Activated B cell treated with CpG ODN at 0.5 μM for 24 hours (primary cell): ENCODE data around the gene RAB26. TPM values are rescaled to one million over a fixed set of nuclear protein-coding genes. Genes with fewer than 3 reads are reported as not detected.
"Not testable (repeated sequence)": the region's sequence is repeated elsewhere in the genome, so short reads cannot be mapped to it uniquely, and the experiment has no call there.

Experiments used
- ATAC-seq: fragments of 200-7000 bp; cut with Tn5 transposase; one replicate; pipeline ENCODE4 v1.10.0; 2021; ENCODE audit warnings: low read depth, mild to moderate bottlenecking, moderate library complexity
- CTCF ChIA-PET: fragments of 350-600 bp; sonication (Branson Sonifier 250); formaldehyde crosslinking; loops from one replicate; lab custom pipeline; 2021; ENCODE audit warnings: antibody characterized with exemption; lab: Charles Lee
- POLR2A ChIA-PET: fragments of 350-600 bp; sonication (Branson Sonifier 250); formaldehyde crosslinking; loops from one replicate; lab custom pipeline; 2021; ENCODE audit warnings: antibody characterized with exemption; lab: Charles Lee
- DNase-seq: peaks from one replicate; pipeline ENCODE4 v3.0.0; 2022
- H3K27ac Mint-ChIP-seq: one replicate; pipeline ENCODE4 v1.8.0; 2020; ENCODE audit warnings: mixed read lengths
- H3K27me3 Mint-ChIP-seq: one replicate; pipeline ENCODE4 v1.8.0; 2021; ENCODE audit warnings: mixed read lengths
- H3K36me3 Mint-ChIP-seq: one replicate; pipeline ENCODE4 v1.8.0; 2021; ENCODE audit warnings: low read depth, mixed read lengths
- H3K4me1 Mint-ChIP-seq: one replicate; pipeline ENCODE4 v1.8.0; 2021; ENCODE audit warnings: mixed read lengths
- H3K4me3 Mint-ChIP-seq: one replicate; pipeline ENCODE4 v1.8.0; 2020; ENCODE audit warnings: mild to moderate bottlenecking, mixed read lengths
- H3K9me3 Mint-ChIP-seq: one replicate; pipeline ENCODE4 v1.8.0; 2020; ENCODE audit warnings: mixed read lengths
- intact Hi-C: fragments of 100-400 bp; cut with micrococcal nuclease; formaldehyde crosslinking; loops from one replicate; pipeline ENCODE4 v1.15.1; 2024
- total RNA-seq: library from RNA; stranded (reverse); gene quantifications from 2 replicates; pipeline ENCODE4 v1.2.3, GENCODE V29; 2022

The RAB26 gene
- total RNA-seq, 1 donor from 2014 or later: not detected

- H3K4me1 Mint-ChIP-seq, ATAC-seq, DNase-seq, intact Hi-C loops, CTCF ChIA-PET, H3K27ac Mint-ChIP-seq, H3K9me3 Mint-ChIP-seq, POLR2A ChIA-PET, H3K4me3 Mint-ChIP-seq, H3K27me3 Mint-ChIP-seq: not testable (repeated sequence)
- H3K36me3 Mint-ChIP-seq: peaks cover 24% of the 10 kb centered on the region
Measured at GRCh38 chr16:2109271-2109580, 39.2 kb upstream of the RAB26 start.

DNA sequence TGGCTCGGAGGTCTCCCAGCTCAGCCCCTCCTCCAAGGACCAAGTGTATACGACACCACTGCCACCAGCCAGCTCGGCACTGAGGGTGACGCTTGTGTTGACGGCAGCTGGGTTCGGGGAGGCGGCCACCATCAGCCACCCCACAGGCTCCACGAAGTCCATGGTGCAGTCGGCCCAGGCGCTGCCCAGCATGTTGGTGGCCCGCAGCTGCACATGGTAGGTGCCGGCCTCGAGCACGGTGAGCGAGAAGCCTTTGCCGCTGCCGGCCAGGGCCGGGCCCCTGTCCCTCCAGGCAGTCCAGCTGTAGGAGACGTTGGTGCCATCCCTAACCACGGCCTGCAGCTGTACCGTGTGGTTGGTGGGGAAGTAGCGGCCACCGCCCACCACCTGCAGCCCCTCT, 38.6 kb upstream of the RAB26 start:
- H3K4me3 Mint-ChIP-seq, DNase-seq, H3K9me3 Mint-ChIP-seq, H3K27ac Mint-ChIP-seq, POLR2A ChIA-PET, intact Hi-C loops, H3K4me1 Mint-ChIP-seq, H3K27me3 Mint-ChIP-seq, ATAC-seq, CTCF ChIA-PET: not testable (repeated sequence)
- H3K36me3 Mint-ChIP-seq: peaks cover 25% of the 10 kb centered on the region

DNA sequence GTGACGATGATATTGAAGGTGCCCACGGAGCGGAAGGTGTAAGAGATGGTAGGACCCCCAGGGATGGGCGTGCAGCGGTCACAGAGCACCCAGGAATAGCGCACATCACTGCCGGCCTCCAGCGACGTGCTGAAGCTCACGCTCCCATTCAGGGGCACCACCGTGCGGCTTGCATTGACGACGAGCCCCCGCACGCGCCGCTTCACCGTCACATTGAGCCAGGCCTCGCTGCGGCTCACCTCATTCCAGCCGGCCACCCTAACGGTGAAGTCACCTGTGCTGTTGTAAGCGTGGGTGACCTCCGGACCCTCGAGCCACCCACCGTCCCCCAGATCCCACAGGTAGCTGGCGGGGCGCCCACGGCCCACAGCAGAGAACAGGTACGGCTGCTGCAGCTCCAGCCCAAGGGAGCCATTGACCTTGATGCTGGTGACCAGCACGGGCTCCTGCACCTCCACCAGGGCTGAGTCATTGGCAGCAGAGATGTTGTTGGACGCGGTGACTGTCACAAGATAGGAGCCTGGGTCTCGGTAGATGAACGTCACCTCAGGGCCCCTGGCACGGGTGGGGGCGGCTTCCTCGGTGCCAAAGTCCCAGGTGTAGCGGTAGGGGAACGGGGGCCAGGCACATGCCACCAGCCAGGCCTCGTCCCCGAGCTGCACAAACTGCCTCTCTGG, 38.0 kb upstream of the RAB26 start:
- ATAC-seq, DNase-seq, CTCF ChIA-PET, intact Hi-C loops, H3K27ac Mint-ChIP-seq, H3K9me3 Mint-ChIP-seq, H3K4me3 Mint-ChIP-seq, H3K4me1 Mint-ChIP-seq, POLR2A ChIA-PET, H3K27me3 Mint-ChIP-seq: not testable (repeated sequence)
- H3K36me3 Mint-ChIP-seq: peaks cover 28% of the 10 kb centered on the region

GRCh38 chr16:2111009-2111353, 37.4 kb upstream of the RAB26 start:
- POLR2A ChIA-PET, H3K4me3 Mint-ChIP-seq, ATAC-seq, CTCF ChIA-PET, H3K4me1 Mint-ChIP-seq, H3K27me3 Mint-ChIP-seq, intact Hi-C loops, DNase-seq, H3K9me3 Mint-ChIP-seq, H3K27ac Mint-ChIP-seq: not testable (repeated sequence)
- H3K36me3 Mint-ChIP-seq: peaks cover 28% of the 10 kb centered on the region

DNA sequence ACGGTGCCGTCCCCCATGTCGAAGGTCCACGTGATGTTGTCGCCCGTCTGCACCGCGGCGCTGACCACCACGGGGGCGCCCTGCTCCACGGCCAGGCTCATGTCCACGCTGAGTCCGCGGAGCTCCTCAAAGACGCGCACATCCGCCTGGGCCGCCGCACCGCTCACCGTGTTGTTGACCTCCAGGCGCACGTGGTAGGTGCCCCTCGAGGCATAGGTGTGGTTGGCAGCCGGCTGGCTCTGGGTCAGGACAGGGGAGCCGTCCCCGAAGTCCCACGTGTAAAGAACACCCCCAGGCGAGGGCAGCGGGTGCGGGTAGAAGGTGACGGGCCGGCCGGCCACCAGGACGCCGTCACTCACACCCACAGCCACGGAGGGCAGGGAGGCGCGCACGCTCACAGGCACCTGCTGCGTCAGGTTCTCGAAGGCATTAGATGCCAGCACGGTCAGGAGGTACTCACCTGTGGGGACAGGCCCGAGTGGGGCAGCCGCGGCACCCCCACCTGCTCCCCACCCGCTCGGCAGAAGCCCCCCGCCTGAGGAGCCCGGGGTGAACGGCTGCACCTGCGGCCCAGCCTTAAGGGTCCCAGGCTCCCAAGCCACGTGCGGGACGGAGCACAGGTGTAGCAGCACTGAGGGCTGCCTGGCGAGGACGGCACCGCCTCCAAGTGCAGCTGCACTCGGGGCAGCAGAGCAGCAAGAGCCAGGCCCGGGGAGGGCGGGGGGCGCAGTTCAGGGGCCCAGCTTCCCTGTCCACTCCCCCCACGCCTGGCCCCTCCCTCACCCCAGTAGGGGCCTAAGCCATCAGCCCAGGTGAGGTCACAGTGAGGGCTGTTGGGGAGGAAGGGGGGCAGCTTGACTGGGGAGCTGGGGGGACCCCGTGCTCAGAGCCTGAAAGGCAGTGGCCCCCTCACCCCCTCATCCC, 36.8 kb upstream of the RAB26 start:
- H3K27me3 Mint-ChIP-seq, POLR2A ChIA-PET, H3K4me1 Mint-ChIP-seq, H3K4me3 Mint-ChIP-seq, intact Hi-C loops, H3K9me3 Mint-ChIP-seq, ATAC-seq, DNase-seq, CTCF ChIA-PET, H3K27ac Mint-ChIP-seq: not testable (repeated sequence)
- H3K36me3 Mint-ChIP-seq: peaks cover 28% of the 10 kb centered on the region

- H3K4me3 Mint-ChIP-seq, H3K9me3 Mint-ChIP-seq, intact Hi-C loops, ATAC-seq, H3K4me1 Mint-ChIP-seq, CTCF ChIA-PET, POLR2A ChIA-PET, H3K27ac Mint-ChIP-seq, DNase-seq, H3K27me3 Mint-ChIP-seq: not testable (repeated sequence)
- peaks cover 25% of the 10 kb centered on the region for H3K36me3 Mint-ChIP-seq
Measured at GRCh38 chr16:2112539-2113106, 35.8 kb upstream of the RAB26 start.

DNA sequence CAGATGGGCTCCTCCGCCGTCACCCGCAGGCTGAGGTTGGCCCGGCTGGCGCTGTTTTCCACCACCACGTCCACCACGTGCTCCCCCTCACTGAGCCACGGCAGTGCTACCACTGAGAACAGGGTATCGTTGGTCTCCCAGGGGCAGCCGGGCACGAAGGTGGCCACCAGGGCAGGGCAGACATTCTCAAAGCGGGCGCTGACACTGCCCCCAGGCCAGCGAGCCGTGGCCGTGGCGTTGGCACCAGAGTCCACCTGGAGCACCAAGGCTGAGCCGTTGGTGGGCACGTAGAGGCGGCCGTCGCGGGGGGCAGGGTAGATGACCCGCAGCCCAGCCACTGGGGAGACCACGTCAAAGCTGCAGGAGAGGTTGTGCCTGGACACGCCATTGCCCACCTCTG, 34.2 kb upstream of the RAB26 start:
- POLR2A ChIA-PET: not testable (repeated sequence)

DNA sequence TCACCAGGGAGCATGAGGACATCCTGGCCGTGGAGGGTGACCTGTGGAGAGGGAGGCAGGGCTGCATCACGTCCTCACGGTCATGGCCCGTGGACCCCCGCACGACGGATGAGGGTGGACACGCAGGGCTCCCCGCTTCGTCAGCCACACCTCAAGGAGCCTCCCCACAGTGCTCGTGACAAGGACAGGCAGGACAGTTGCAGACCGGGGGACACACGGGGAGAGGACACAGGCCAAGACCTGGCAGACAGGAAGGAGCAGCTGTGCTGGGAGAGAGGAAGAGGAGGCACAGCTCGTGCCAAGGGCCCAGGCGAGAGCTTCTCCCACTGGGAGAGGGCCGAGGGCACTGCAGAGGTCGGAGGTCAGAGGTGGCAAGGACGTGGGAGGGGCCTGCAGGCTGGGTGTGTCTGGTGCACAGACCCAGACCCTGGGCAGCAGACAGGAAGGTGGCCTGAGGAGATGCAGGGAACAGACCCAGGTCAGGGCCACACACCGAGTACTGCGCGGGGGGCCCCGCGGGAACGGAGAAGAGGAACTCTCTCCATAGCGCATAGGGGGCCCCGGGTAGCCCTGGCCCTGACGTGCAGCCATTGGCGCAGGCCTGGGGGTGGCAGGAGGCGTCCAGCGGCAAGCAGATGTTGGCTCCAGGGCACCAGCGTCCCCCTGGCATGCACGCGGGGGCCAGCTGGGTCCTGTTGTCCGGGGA, 33.4 kb upstream of the RAB26 start:
- CTCF ChIA-PET, H3K4me3 Mint-ChIP-seq, H3K27ac Mint-ChIP-seq, H3K9me3 Mint-ChIP-seq, POLR2A ChIA-PET, H3K27me3 Mint-ChIP-seq, H3K4me1 Mint-ChIP-seq, DNase-seq, ATAC-seq, intact Hi-C loops: not testable (repeated sequence)
- H3K36me3 Mint-ChIP-seq: peaks cover 24% of the 10 kb centered on the region

More for the DNA sequence above, 34.2 kb upstream of the RAB26 start:
- H3K4me1 Mint-ChIP-seq, DNase-seq, H3K27me3 Mint-ChIP-seq, H3K27ac Mint-ChIP-seq, CTCF ChIA-PET, H3K4me3 Mint-ChIP-seq, ATAC-seq, intact Hi-C loops, H3K9me3 Mint-ChIP-seq: not testable (repeated sequence)
- H3K36me3 Mint-ChIP-seq: peaks cover 25% of the 10 kb centered on the region
